ENCODE data around the gene HES6.
A peak's percentile ranks its signal among the peaks of the same experiment; 100 is the strongest.

The HES6 gene

GRCh38 chr2:238239863-238240756 is at the start of gene HES6:
Gene HES6 (minus strand): TSS chr2:238240038. CDS start chr2:238239905, 133 bp downstream.
- peaks cover 82% of the 10 kb centered on the region for H3K27me3 ChIP-seq
- TF ChIP-seq CTCF (IDR thresholded peaks at IDR 0.05) = no peak
- peaks cover 1% of the 10 kb centered on the region for H3K36me3 ChIP-seq
- H3K4me3 ChIP-seq (ENCODE audit: low read depth in 1 of 2, low read length in 1 of 2) = peak within 1 kb of the TSS; percentile 65 to 72
- H3K9me3 ChIP-seq = no peaks in the 10 kb centered on the region
- H3K4me1 ChIP-seq (ENCODE audit: control insufficient read depth in 1 of 2, insufficient read depth in 1 of 2, low read depth in 1 of 2, low read length in 1 of 2) = peaks cover 14 to 21% of the 10 kb centered on the region in 2 experiments
- H3K27ac ChIP-seq = no peak within 1 kb of the TSS

- Histone ChIP-seq H3K4me1 (ENCODE audit: control insufficient read depth in 1 of 2, insufficient read depth in 1 of 2, low read depth in 1 of 2, low read length in 1 of 2) (peaks cover 23 to 25% of the 10 kb centered on the region in 2 experiments), H3K27ac (no peak overlapping the region), H3K4me3 (ENCODE audit: low read depth in 1 of 2, low read length in 1 of 2) (peak overlapping the region; percentile 82 to 86), H3K9me3 (no peaks in the 10 kb centered on the region), H3K36me3 (no peaks in the 10 kb centered on the region), H3K27me3 (peaks cover 3% of the 10 kb centered on the region)
- no peak for TF ChIP-seq CTCF (IDR thresholded peaks at IDR 0.05)
These were observed 49.7 kb upstream of the HES6 start for GRCh38 chr2:238289574-238289973.

GRCh38 chr2:238288650-238289573 is 49.1 kb upstream of the HES6 start:
- Histone ChIP-seq H3K36me3 (no peaks in the 10 kb centered on the region), H3K27me3 (peaks cover 3% of the 10 kb centered on the region), H3K27ac (peak overlapping the region; percentile 78), H3K4me3 (ENCODE audit: low read depth in 1 of 2, low read length in 1 of 2) (peak overlapping the region; percentile 82 to 86), H3K4me1 (ENCODE audit: control insufficient read depth in 1 of 2, insufficient read depth in 1 of 2, low read depth in 1 of 2, low read length in 1 of 2) (peaks cover 23 to 27% of the 10 kb centered on the region in 2 experiments), H3K9me3 (no peaks in the 10 kb centered on the region)
- no peak for TF ChIP-seq CTCF (IDR thresholded peaks at IDR 0.05)

- peak within 1 kb of the TSS; percentile 82 to 86 for H3K4me3 ChIP-seq (ENCODE audit: low read depth in 1 of 2, low read length in 1 of 2)
- peaks cover 31 to 36% of the 10 kb centered on the region in 2 experiments for H3K4me1 ChIP-seq (ENCODE audit: control insufficient read depth in 1 of 2, insufficient read depth in 1 of 2, low read depth in 1 of 2, low read length in 1 of 2)
- no peaks in the 10 kb centered on the region for H3K36me3 ChIP-seq
- peak within 1 kb of the TSS; percentile 78 for H3K27ac ChIP-seq
- no peaks in the 10 kb centered on the region for H3K9me3 ChIP-seq
- TF ChIP-seq CTCF (IDR thresholded peaks at IDR 0.05) = no peak
- H3K27me3 ChIP-seq = peaks cover 3% of the 10 kb centered on the region
These were observed 48.2 kb upstream of the HES6 start, which contains the start of gene PER2 for GRCh38 chr2:238287737-238288649. Gene PER2 (minus strand): TSS chr2:238288610. CDS start chr2:238277936, 10,674 bp downstream.
